ENCODE data around the gene ACSS2.
"Not testable (repeated sequence)": the region's sequence is repeated elsewhere in the genome, so short reads cannot be mapped to it uniquely, and the experiment has no call there.

DNA sequence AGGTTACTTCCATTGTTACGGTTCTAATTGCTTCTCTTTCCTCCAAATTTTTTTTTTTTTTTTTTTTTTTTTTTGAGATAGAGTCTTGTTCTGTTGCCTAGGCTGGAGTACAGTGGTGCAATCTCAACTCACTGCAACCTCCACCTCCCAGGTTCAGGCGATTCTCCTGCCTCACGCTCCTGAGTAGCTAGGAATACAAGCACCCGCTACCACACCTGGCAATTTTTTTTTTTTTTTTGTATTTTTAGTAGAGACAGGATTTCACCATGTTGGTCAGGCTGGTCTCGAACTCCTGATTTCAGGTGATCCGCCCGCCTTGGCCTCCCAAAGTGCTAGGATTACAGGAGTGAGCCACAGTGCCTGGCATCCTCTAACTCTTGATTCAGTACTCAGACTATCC lies 4.6 kb downstream of the ACSS2 start:
- not testable (repeated sequence) for TF ChIP-seq EZH2 (IDR thresholded peaks at IDR 0.05; ENCODE audit: low read length, missing control alignments)
- TF ChIP-seq, protein P1, sequence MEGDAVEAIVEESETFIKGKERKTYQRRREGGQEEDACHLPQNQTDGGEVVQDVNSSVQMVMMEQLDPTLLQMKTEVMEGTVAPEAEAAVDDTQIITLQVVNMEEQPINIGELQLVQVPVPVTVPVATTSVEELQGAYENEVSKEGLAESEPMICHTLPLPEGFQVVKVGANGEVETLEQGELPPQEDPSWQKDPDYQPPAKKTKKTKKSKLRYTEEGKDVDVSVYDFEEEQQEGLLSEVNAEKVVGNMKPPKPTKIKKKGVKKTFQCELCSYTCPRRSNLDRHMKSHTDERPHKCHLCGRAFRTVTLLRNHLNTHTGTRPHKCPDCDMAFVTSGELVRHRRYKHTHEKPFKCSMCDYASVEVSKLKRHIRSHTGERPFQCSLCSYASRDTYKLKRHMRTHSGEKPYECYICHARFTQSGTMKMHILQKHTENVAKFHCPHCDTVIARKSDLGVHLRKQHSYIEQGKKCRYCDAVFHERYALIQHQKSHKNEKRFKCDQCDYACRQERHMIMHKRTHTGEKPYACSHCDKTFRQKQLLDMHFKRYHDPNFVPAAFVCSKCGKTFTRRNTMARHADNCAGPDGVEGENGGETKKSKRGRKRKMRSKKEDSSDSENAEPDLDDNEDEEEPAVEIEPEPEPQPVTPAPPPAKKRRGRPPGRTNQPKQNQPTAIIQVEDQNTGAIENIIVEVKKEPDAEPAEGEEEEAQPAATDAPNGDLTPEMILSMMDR (conservative IDR thresholded peaks at IDR 0.05 in 1 of 2, IDR thresholded peaks at IDR 0.05 in 1 of 2; ENCODE audit: low read depth in 1 of 2, low read length in 2 of 2), result not testable (repeated sequence)

Measured in fibroblast of lung (primary cell).